ENCODE data around the gene DIAPH3.

DIAPH3 gene

GRCh38 chr13:59734393-59734792 lies 429.3 kb downstream of the DIAPH3 start:
- no peaks in the 10 kb centered on the region for H3K79me2 ChIP-seq (ENCODE audit: control insufficient read depth, low read length)
- H3K27me3 ChIP-seq (ENCODE audit: control insufficient read depth, low read length), result no peaks in the 10 kb centered on the region
- H4K20me1 ChIP-seq (ENCODE audit: control insufficient read depth, insufficient read depth, low read depth, low read length), result no peaks in the 10 kb centered on the region
- no peaks in the 10 kb centered on the region for H3K9me2 ChIP-seq (replicated peaks; ENCODE audit: control insufficient read depth, low read length)
- H3F3A ChIP-seq (ENCODE audit: control insufficient read depth, insufficient read depth), result no peaks in the 10 kb centered on the region
- no peaks in the 10 kb centered on the region for H3K9me3 ChIP-seq (ENCODE audit: control insufficient read depth, insufficient read depth, low read length)
- no peak overlapping the region for H3K27ac ChIP-seq (ENCODE audit: low read depth, low read length)
- no peaks in the 10 kb centered on the region for H3K36me3 ChIP-seq (ENCODE audit: control insufficient read depth, low read length)
- TF ChIP-seq EZH2phosphoT487 (IDR thresholded peaks at IDR 0.05; ENCODE audit: borderline replicate concordance, low read length) (no peak), CTCF (IDR thresholded peaks at IDR 0.05; ENCODE audit: low read depth, low read length, poor library complexity, severe bottlenecking) (no peak)
- no peak overlapping the region for H3K4me2 ChIP-seq (ENCODE audit: low read length)
- no peak overlapping the region for H3K4me3 ChIP-seq (ENCODE audit: low read length)
- H3K4me1 ChIP-seq (ENCODE audit: control insufficient read depth, low read length), result peaks cover 6% of the 10 kb centered on the region

- Histone ChIP-seq H3K4me3 (ENCODE audit: low read length) (no peak overlapping the region), H3K9me3 (ENCODE audit: control insufficient read depth, insufficient read depth, low read length) (no peaks in the 10 kb centered on the region), H3K4me2 (ENCODE audit: low read length) (no peak overlapping the region), H3K4me1 (ENCODE audit: control insufficient read depth, low read length) (peaks cover 6% of the 10 kb centered on the region), H4K20me1 (ENCODE audit: control insufficient read depth, insufficient read depth, low read depth, low read length) (no peaks in the 10 kb centered on the region), H3K9me2 (replicated peaks; ENCODE audit: control insufficient read depth, low read length) (no peaks in the 10 kb centered on the region), H3K36me3 (ENCODE audit: control insufficient read depth, low read length) (no peaks in the 10 kb centered on the region), H3K79me2 (ENCODE audit: control insufficient read depth, low read length) (no peaks in the 10 kb centered on the region), H3K27me3 (ENCODE audit: control insufficient read depth, low read length) (no peaks in the 10 kb centered on the region), H3K27ac (ENCODE audit: low read depth, low read length) (no peak overlapping the region), H3F3A (ENCODE audit: control insufficient read depth, insufficient read depth) (no peaks in the 10 kb centered on the region)
- TF ChIP-seq CTCF (IDR thresholded peaks at IDR 0.05; ENCODE audit: low read depth, low read length, poor library complexity, severe bottlenecking), result no peak
- TF ChIP-seq EZH2phosphoT487 (IDR thresholded peaks at IDR 0.05; ENCODE audit: borderline replicate concordance, low read length), result no peak
Observed at GRCh38 chr13:59733744-59734143, 430.0 kb downstream of the DIAPH3 start.

GRCh38 chr13:59730026-59730425 lies 433.7 kb downstream of the DIAPH3 start:
- no peak overlapping the region for H3K4me2 ChIP-seq (ENCODE audit: low read length)
- peaks cover 6% of the 10 kb centered on the region for H3K4me1 ChIP-seq (ENCODE audit: control insufficient read depth, low read length)
- no peaks in the 10 kb centered on the region for H4K20me1 ChIP-seq (ENCODE audit: control insufficient read depth, insufficient read depth, low read depth, low read length)
- H3F3A ChIP-seq (ENCODE audit: control insufficient read depth, insufficient read depth), result no peaks in the 10 kb centered on the region
- H3K36me3 ChIP-seq (ENCODE audit: control insufficient read depth, low read length), result no peaks in the 10 kb centered on the region
- H3K9me2 ChIP-seq (replicated peaks; ENCODE audit: control insufficient read depth, low read length), result no peaks in the 10 kb centered on the region
- H3K27ac ChIP-seq (ENCODE audit: low read depth, low read length), result no peak overlapping the region
- H3K79me2 ChIP-seq (ENCODE audit: control insufficient read depth, low read length), result no peaks in the 10 kb centered on the region
- TF ChIP-seq CTCF (IDR thresholded peaks at IDR 0.05; ENCODE audit: low read depth, low read length, poor library complexity, severe bottlenecking) (no peak), EZH2phosphoT487 (IDR thresholded peaks at IDR 0.05; ENCODE audit: borderline replicate concordance, low read length) (no peak)
- no peak overlapping the region for H3K4me3 ChIP-seq (ENCODE audit: low read length)
- no peaks in the 10 kb centered on the region for H3K27me3 ChIP-seq (ENCODE audit: control insufficient read depth, low read length)
- H3K9me3 ChIP-seq (ENCODE audit: control insufficient read depth, insufficient read depth, low read length), result no peaks in the 10 kb centered on the region

All from DOHH2 (cell line).